SU-DHL-6 (cell line): Measurements from ENCODE around the gene CASP9.
"Not testable (repeated sequence)": the region's sequence is repeated elsewhere in the genome, so short reads cannot be mapped to it uniquely, and the experiment has no call there.

Experiments
- H2AFZ ChIP-seq: fragments of 200-600 bp; sonication (generic); 2 replicates; pipeline ENCODE4 v1.6.1; 2014; ENCODE audit warnings: low read depth, mild to moderate bottlenecking, moderate library complexity, mixed read lengths, antibody characterized with exemption, low read length; ENCODE audit not compliant: severe bottlenecking
- H3F3A ChIP-seq: fragments of 200-600 bp; shearing (Covaris generic); 2 replicates; pipeline ENCODE4 v1.6.0; 2016; ENCODE audit warnings: antibody characterized with exemption, mild to moderate bottlenecking; ENCODE audit not compliant: insufficient read depth
- H3K27ac ChIP-seq: fragments of 200-600 bp; sonication (generic); 2 replicates; pipeline ENCODE4 v1.5.1; 2016; ENCODE audit warnings: low read depth, mild to moderate bottlenecking, low read length, moderate library complexity, mixed read lengths
- H3K27me3 ChIP-seq: fragments of 200-600 bp; sonication (generic), shearing (Covaris generic); 2 replicates; pipeline ENCODE4 v1.6.0; 2014; ENCODE audit warnings: mild to moderate bottlenecking, low read length
- H3K36me3 ChIP-seq: fragments of 200-600 bp; sonication (generic); 2 replicates; pipeline ENCODE4 v1.6.1; 2014; ENCODE audit warnings: mild to moderate bottlenecking, low read length, mixed read lengths
- H3K4me2 ChIP-seq: fragments of 300-600, 200-600 bp; shearing (Covaris generic), sonication (generic); 2 replicates; pipeline ENCODE4 v1.6.0; 2014; ENCODE audit warnings: low read length, low read depth, mild to moderate bottlenecking; ENCODE audit not compliant: poor library complexity, severe bottlenecking
- H3K4me3 ChIP-seq: fragments of 200-600 bp; sonication (generic); 2 replicates; pipeline ENCODE4 v1.5.1; 2014; ENCODE audit warnings: antibody characterized with exemption, low read length, mild to moderate bottlenecking, mixed read lengths; ENCODE audit not compliant: insufficient read depth, poor library complexity, severe bottlenecking
- H3K79me2 ChIP-seq: fragments of 200-600 bp; sonication (generic); 2 replicates; pipeline ENCODE4 v1.6.1; 2014; ENCODE audit warnings: mild to moderate bottlenecking, low read length, moderate library complexity; ENCODE audit not compliant: insufficient read depth
- H3K9ac ChIP-seq: fragments of 200-600 bp; sonication (generic); 2 replicates; pipeline ENCODE4 v1.7.0; 2014; ENCODE audit warnings: mild to moderate bottlenecking, low read length
- H3K9me2 ChIP-seq: fragments of 200-600 bp; sonication (generic); replicated peaks from 2 replicates; pipeline ENCODE4 v1.6.1; 2014; ENCODE audit warnings: low read length; ENCODE audit not compliant: insufficient read depth
- H3K9me3 ChIP-seq: fragments of 200-600 bp; sonication (generic); 2 replicates; pipeline ENCODE4 v1.6.1; 2014; ENCODE audit warnings: low read length, mixed read lengths; ENCODE audit not compliant: insufficient read depth
- H4K20me1 ChIP-seq: fragments of 200-600 bp; sonication (generic); 2 replicates; pipeline ENCODE4 v1.6.1; 2014; ENCODE audit warnings: low read depth, mild to moderate bottlenecking, antibody characterized with exemption, low read length, moderate library complexity, mixed read lengths
- EZH2phosphoT487 ChIP-seq: fragments of 200-600 bp; sonication (generic), shearing (Covaris generic); conservative IDR thresholded peaks from 2 replicates; pipeline ENCODE4 v1.6.1; 2018; ENCODE audit warnings: mild to moderate bottlenecking, antibody characterized with exemption, low read length, moderate library complexity, mixed read lengths
- TF ChIP-seq, protein P1 (sequence below): fragments of 200-600 bp; sonication (generic); IDR thresholded peaks from one replicate; pipeline ENCODE4 v1.5.1; 2017; ENCODE audit warnings: antibody characterized with exemption, mild to moderate bottlenecking, low read length, moderate library complexity; ENCODE audit not compliant: insufficient read depth, poor library complexity, severe bottlenecking

The CASP9 gene

DNA sequence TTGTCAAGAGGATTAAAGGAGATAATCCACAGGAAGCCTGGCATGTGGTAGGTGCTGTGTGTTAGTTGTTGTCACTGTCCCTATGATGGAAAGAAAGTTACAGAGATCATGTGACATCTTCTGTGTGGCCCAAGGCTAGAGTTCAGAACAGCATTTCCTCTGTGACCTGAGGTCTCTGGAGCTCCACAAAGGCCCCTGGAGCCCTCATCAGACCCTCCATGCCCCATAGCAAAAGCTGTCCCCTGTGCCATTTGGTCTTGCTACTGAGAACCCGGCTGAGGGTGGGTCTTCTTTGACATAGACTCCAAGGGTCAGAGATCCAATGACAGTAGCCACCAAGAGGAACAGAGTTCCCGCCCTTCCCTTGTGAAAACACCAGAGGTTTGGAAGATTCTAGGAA lies 40.0 kb downstream of the CASP9 start:
- Histone ChIP-seq H3K4me3 (no peak overlapping the region), H3F3A (no peaks in the 10 kb centered on the region), H3K36me3 (no peaks in the 10 kb centered on the region), H4K20me1 (no peaks in the 10 kb centered on the region), H3K9me2 (no peaks in the 10 kb centered on the region), H3K27ac (no peak overlapping the region), H3K27me3 (no peaks in the 10 kb centered on the region), H3K9me3 (no peaks in the 10 kb centered on the region), H3K79me2 (no peaks in the 10 kb centered on the region), H2AFZ (no peak overlapping the region), H3K9ac (no peak overlapping the region), H3K4me2 (no peak overlapping the region)
- no peak for TF ChIP-seq EZH2phosphoT487
- TF ChIP-seq, protein P1, sequence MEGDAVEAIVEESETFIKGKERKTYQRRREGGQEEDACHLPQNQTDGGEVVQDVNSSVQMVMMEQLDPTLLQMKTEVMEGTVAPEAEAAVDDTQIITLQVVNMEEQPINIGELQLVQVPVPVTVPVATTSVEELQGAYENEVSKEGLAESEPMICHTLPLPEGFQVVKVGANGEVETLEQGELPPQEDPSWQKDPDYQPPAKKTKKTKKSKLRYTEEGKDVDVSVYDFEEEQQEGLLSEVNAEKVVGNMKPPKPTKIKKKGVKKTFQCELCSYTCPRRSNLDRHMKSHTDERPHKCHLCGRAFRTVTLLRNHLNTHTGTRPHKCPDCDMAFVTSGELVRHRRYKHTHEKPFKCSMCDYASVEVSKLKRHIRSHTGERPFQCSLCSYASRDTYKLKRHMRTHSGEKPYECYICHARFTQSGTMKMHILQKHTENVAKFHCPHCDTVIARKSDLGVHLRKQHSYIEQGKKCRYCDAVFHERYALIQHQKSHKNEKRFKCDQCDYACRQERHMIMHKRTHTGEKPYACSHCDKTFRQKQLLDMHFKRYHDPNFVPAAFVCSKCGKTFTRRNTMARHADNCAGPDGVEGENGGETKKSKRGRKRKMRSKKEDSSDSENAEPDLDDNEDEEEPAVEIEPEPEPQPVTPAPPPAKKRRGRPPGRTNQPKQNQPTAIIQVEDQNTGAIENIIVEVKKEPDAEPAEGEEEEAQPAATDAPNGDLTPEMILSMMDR, result no peak

GRCh38 chr1:15482983-15483543 lies 41.0 kb downstream of the CASP9 start:
- H3K27ac ChIP-seq, H3K36me3 ChIP-seq, H3K9ac ChIP-seq, H3F3A ChIP-seq, H3K27me3 ChIP-seq, H3K9me2 ChIP-seq, H4K20me1 ChIP-seq, H3K9me3 ChIP-seq, H3K79me2 ChIP-seq, H2AFZ ChIP-seq, H3K4me2 ChIP-seq, H3K4me3 ChIP-seq: not testable (repeated sequence)

DNA sequence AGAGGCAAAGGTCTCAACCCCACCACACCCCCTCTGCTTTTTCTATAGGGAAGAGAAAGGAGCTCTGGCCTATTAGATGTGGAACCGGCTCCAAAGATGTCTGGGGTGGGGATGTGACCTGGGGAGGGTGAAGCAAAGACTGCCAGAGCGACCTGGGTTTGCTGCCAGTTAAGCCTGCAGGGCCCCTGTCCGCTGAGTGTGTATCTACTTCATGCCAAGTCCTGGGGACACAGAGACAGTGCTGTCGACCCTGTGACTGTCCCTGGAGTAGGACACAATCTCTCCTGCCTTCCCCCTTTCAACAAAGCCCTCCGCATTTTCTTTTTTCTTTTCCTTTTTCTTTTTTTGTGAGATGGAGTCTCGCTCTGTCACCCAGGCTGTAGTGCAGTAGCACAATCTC lies 41.6 kb downstream of the CASP9 start:
- H2AFZ ChIP-seq, H4K20me1 ChIP-seq, H3K9ac ChIP-seq, H3F3A ChIP-seq, H3K27ac ChIP-seq, H3K27me3 ChIP-seq, H3K9me2 ChIP-seq, H3K36me3 ChIP-seq, H3K4me2 ChIP-seq, H3K79me2 ChIP-seq, H3K4me3 ChIP-seq, H3K9me3 ChIP-seq: not testable (repeated sequence)

DNA sequence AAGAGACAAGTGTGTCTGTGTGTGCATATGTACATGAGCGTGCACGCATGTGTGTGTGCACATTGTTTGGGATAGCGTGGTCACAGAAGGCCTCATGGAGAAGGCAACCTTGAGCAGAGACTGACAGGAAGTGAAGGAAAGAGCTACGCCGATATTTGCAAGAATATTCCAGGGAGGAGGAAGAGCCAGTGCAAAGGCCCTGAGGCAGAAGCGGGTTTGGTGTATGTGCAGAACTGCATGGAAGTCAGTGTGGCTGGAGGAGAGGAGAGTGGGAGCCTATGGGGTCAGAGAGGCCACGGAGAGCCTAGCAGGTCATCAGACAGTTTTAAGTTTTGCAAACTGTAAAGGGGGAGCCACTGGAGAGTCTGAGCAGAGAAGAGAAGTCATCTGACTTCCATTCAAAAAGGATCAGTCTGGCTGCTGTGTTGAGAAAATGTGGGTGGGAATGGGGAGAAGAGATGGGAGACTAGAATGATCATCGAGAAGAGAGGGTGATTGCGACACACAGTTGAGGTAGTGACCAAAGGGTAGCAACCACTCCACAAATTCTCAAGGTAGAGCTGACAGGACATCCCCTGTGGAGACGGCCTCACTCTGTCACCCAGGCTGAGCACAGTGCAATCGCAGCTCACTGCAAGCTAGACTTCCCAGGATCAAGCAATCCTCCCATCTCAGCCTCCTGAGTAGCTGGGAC lies 44.2 kb downstream of the CASP9 start:
- TF ChIP-seq, protein P1, result no peak
- no peak for TF ChIP-seq EZH2phosphoT487
- H3K36me3 ChIP-seq, result no peaks in the 10 kb centered on the region

More for the DNA sequence above, 44.2 kb downstream of the CASP9 start:
- Histone ChIP-seq H4K20me1 (no peaks in the 10 kb centered on the region), H3K27me3 (no peaks in the 10 kb centered on the region), H3K9me3 (no peaks in the 10 kb centered on the region), H3K79me2 (no peaks in the 10 kb centered on the region), H3F3A (no peaks in the 10 kb centered on the region), H2AFZ (no peak overlapping the region), H3K4me3 (no peak overlapping the region), H3K9ac (no peak overlapping the region), H3K27ac (no peak overlapping the region), H3K4me2 (no peak overlapping the region), H3K9me2 (no peaks in the 10 kb centered on the region)
